DND-41 (cell line): Measurements from ENCODE around the gene FBXO42.

Experiments
- CTCF ChIP-seq: IDR thresholded peaks from 2 replicates; pipeline ENCODE4 v1.5.1; 2012; ENCODE audit warnings: borderline replicate concordance, low read length, moderate library complexity, mild to moderate bottlenecking; ENCODE audit not compliant: poor library complexity, severe bottlenecking; ENCODE audit errors: extremely low read depth
- EZH2 ChIP-seq: IDR thresholded peaks from 3 replicates; pipeline ENCODE4 v1.6.1; 2012; ENCODE audit warnings: borderline replicate concordance, low read depth, mild to moderate bottlenecking, moderate library complexity, low read length, inconsistent platforms; ENCODE audit not compliant: severe bottlenecking

- TF ChIP-seq CTCF (peak; percentile 98), EZH2 (no peak)
These were observed 108.2 kb downstream of the FBXO42 start for GRCh38 chr1:16243936-16244649.
